Myometrial cell (primary cell): ENCODE results near the gene XAGE5. TPM values are rescaled to one million over a fixed set of nuclear protein-coding genes. Genes with fewer than 3 reads are reported as not detected.

Experiments used
- total RNA-seq: library from RNA; depleted of rRNA; stranded (reverse); fragments of >200 nt; gene quantifications from 2 replicates; pipeline ENCODE4 v1.2.3, GENCODE V29; 2015

Gene XAGE5, protein sequence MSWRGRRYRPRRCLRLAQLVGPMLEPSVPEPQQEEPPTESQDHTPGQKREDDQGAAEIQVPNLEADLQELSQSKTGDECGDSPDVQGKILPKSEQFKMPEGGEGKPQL
- total RNA-seq: not detected in 2 replicates

GRCh38 chrX:52811065-52811625 is at the start of gene XAGE5:
Gene XAGE5 (plus strand): TSS chrX:52811287. CDS start chrX:52812567, 1,280 bp downstream.

GRCh38 chrX:52797327-52797726 is 13.8 kb upstream of the XAGE5 start, which contains the start of gene SPANXN5:
Gene SPANXN5 (minus strand): TSS chrX:52797427. CDS start chrX:52797348, 79 bp downstream.

Other genes with a start within 250 kb of the XAGE5 start
- not detected in 2 replicates for gene SSX7, start 156.4 kb upstream of the XAGE5 start, total RNA-seq
- not detected in 2 replicates for gene SSX2, start 104.1 kb upstream of the XAGE5 start, total RNA-seq
- not detected in 2 replicates for gene SSX2B, start 60.0 kb upstream of the XAGE5 start, total RNA-seq
- gene SPANXN5, start 13.9 kb upstream of the XAGE5 start, total RNA-seq: not detected in 2 replicates
- gene XAGE3, start 56.8 kb downstream of the XAGE5 start, total RNA-seq: not detected in 2 replicates
- 12.9 and 13.5 TPM in 2 replicates for gene FAM156B, start 86.0 kb downstream of the XAGE5 start, total RNA-seq
- 7.1 and 7.8 TPM in 2 replicates for gene FAM156A, start 147.2 kb downstream of the XAGE5 start, total RNA-seq
- 1.2 and 1.9 TPM in 2 replicates for gene GPR173, start 237.5 kb downstream of the XAGE5 start, total RNA-seq